ENCODE measurements around the gene OR10A5. TPM values are rescaled to one million over a fixed set of nuclear protein-coding genes. Genes with fewer than 3 reads are reported as not detected.
A peak's percentile ranks its signal among the peaks of the same experiment; 100 is the strongest.
"Not testable (repeated sequence)": the region's sequence is repeated elsewhere in the genome, so short reads cannot be mapped to it uniquely, and the experiment has no call there.

Gene OR10A5
- total RNA-seq, 1 donor from 2014 or later = not detected

DNA sequence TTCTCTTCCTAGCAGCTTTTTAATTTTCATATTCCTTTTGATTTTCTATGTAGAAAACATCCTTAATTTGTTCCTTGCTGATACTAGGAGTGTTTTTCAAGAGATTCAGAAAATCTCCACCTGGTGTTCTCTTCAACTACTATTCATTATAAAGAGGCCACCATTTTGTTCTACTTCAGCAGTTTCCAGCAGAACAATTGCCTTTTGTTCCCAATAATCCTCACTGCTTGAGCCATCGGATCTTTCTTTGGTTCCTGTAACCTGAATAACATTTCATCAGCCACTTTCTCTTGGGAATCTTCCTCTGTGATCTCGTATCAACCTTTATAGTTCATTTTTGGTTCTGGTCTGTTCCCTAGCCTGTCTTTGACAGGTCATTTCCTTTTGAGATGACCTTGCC lies 1.8 kb upstream of the OR10A5 start:
- Mint-ChIP-seq H3K36me3 (no peaks in the 10 kb centered on the region), H3K27me3 (ENCODE audit: insufficient read depth, low read depth) (peaks cover 3% of the 10 kb centered on the region), H3K27ac (no peak overlapping the region), H3K4me1 (peaks cover 9% of the 10 kb centered on the region), H3K4me3 (no peak overlapping the region), H3K9me3 (peaks cover 14% of the 10 kb centered on the region)
- Histone ChIP-seq H3K4me2 (peak overlapping the region; percentile 55), H3K4me3 (no peak overlapping the region), H3K9ac (no peak overlapping the region), H3K4me1 (peaks cover 18% of the 10 kb centered on the region), H3K9me3 (ENCODE audit: low read depth) (no peaks in the 10 kb centered on the region), H3K27me3 (no peaks in the 10 kb centered on the region), H3K27ac (peak overlapping the region; percentile 60), H2AFZ (replicated peaks) (no peak overlapping the region), H4K20me1 (ENCODE audit: low read depth) (no peaks in the 10 kb centered on the region), H3K79me2 (ENCODE audit: low read depth) (no peaks in the 10 kb centered on the region), H3F3A (ENCODE audit: low read depth) (peaks cover 16% of the 10 kb centered on the region), H3K36me3 (peaks cover 4% of the 10 kb centered on the region)
- DNase-seq (ENCODE audit: low spot score) = peak; percentile 74
- TF ChIP-seq, protein P1, sequence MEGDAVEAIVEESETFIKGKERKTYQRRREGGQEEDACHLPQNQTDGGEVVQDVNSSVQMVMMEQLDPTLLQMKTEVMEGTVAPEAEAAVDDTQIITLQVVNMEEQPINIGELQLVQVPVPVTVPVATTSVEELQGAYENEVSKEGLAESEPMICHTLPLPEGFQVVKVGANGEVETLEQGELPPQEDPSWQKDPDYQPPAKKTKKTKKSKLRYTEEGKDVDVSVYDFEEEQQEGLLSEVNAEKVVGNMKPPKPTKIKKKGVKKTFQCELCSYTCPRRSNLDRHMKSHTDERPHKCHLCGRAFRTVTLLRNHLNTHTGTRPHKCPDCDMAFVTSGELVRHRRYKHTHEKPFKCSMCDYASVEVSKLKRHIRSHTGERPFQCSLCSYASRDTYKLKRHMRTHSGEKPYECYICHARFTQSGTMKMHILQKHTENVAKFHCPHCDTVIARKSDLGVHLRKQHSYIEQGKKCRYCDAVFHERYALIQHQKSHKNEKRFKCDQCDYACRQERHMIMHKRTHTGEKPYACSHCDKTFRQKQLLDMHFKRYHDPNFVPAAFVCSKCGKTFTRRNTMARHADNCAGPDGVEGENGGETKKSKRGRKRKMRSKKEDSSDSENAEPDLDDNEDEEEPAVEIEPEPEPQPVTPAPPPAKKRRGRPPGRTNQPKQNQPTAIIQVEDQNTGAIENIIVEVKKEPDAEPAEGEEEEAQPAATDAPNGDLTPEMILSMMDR (IDR thresholded peaks at IDR 0.05) = no peak
- no peak for TF ChIP-seq EZH2 (IDR thresholded peaks at IDR 0.05)
- TF ChIP-seq EZH2phosphoT487 (IDR thresholded peaks at IDR 0.05) = no peak

DNA sequence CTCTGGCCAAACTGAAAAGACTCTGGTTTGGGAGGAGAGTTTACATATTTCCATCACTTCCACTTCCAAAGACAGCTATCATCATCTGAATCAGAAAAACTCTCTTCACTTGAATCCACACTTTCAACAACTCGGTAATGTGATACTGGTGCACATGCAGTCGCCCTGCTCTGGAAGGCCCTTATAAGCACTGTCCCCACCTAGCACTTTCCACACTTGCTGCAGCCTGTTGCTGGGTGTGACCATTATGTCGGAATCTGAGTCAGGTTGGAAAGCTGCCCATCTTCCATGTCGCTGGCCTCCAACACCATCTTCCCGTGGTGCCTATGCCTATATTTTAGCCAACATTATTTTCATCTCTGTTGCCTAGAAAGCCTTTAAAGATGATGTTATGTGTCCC lies 1.1 kb upstream of the OR10A5 start:
- Histone ChIP-seq H3K9ac (no peak overlapping the region), H3K27me3 (no peaks in the 10 kb centered on the region), H2AFZ (replicated peaks) (no peak overlapping the region), H3K36me3 (peaks cover 4% of the 10 kb centered on the region), H3K4me2 (peak overlapping the region; percentile 55), H3K79me2 (ENCODE audit: low read depth) (no peaks in the 10 kb centered on the region), H3K4me3 (no peak overlapping the region), H3F3A (ENCODE audit: low read depth) (peaks cover 16% of the 10 kb centered on the region), H3K9me3 (ENCODE audit: low read depth) (no peaks in the 10 kb centered on the region), H4K20me1 (ENCODE audit: low read depth) (no peaks in the 10 kb centered on the region), H3K4me1 (peaks cover 18% of the 10 kb centered on the region), H3K27ac (peak overlapping the region; percentile 60)
- no peak overlapping the region for H3K4me3 Mint-ChIP-seq
- no peaks in the 10 kb centered on the region for H3K36me3 Mint-ChIP-seq
- no peak for DNase-seq (ENCODE audit: low spot score)
- H3K9me3 Mint-ChIP-seq = peaks cover 14% of the 10 kb centered on the region
- H3K27me3 Mint-ChIP-seq (ENCODE audit: insufficient read depth, low read depth) = peaks cover 3% of the 10 kb centered on the region
- peaks cover 9% of the 10 kb centered on the region for H3K4me1 Mint-ChIP-seq
- TF ChIP-seq EZH2 (IDR thresholded peaks at IDR 0.05) (no peak), EZH2phosphoT487 (IDR thresholded peaks at IDR 0.05) (no peak)
- TF ChIP-seq, protein P1 (IDR thresholded peaks at IDR 0.05) = no peak
- no peak overlapping the region for H3K27ac Mint-ChIP-seq

DNA sequence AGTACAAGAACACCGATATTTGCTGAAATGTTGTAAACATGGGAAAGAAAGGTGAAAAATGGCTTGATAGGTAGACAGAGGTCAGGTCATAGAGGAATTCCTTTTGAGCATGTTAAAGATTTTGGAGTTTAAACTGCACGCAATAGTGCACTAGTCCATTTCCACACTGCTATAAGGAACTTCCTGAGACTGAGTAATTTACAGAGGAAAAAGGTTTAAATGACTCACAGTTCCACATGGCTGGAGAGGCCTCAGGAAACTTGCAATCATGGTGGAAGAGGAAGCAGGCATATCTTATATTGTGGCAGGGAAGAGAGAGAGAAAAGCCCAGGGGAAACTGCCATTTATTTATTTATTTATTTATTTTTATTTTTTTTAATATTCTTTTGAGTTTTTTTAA lies 5.0 kb downstream of the OR10A5 start:
- no peak overlapping the region for H3K9ac ChIP-seq
- no peaks in the 10 kb centered on the region for H3K36me3 ChIP-seq
- H2AFZ ChIP-seq (replicated peaks) = no peak overlapping the region
- no peak overlapping the region for H3K27ac Mint-ChIP-seq
- no peaks in the 10 kb centered on the region for H3K79me2 ChIP-seq (ENCODE audit: low read depth)
- no peak overlapping the region for H3K4me2 ChIP-seq
- no peaks in the 10 kb centered on the region for H3K27me3 ChIP-seq
- H3K4me1 ChIP-seq = no peaks in the 10 kb centered on the region
- H3K27ac ChIP-seq = no peak overlapping the region
- TF ChIP-seq EZH2phosphoT487 (IDR thresholded peaks at IDR 0.05) (no peak), EZH2 (IDR thresholded peaks at IDR 0.05) (no peak)
- TF ChIP-seq, protein P1 (IDR thresholded peaks at IDR 0.05) = no peak
- H3K9me3 ChIP-seq (ENCODE audit: low read depth) = no peaks in the 10 kb centered on the region
- H3K4me3 ChIP-seq = no peak overlapping the region
- H3K36me3 Mint-ChIP-seq = peaks cover 2% of the 10 kb centered on the region
- H4K20me1 ChIP-seq (ENCODE audit: low read depth) = no peaks in the 10 kb centered on the region
- H3K9me3 Mint-ChIP-seq = peaks cover 27% of the 10 kb centered on the region
- H3K4me3 Mint-ChIP-seq = no peak overlapping the region
- peaks cover 3% of the 10 kb centered on the region for H3K27me3 Mint-ChIP-seq (ENCODE audit: insufficient read depth, low read depth)
- no peak for DNase-seq (ENCODE audit: low spot score)
- no peaks in the 10 kb centered on the region for H3K4me1 Mint-ChIP-seq
- H3F3A ChIP-seq (ENCODE audit: low read depth) = no peaks in the 10 kb centered on the region

DNA sequence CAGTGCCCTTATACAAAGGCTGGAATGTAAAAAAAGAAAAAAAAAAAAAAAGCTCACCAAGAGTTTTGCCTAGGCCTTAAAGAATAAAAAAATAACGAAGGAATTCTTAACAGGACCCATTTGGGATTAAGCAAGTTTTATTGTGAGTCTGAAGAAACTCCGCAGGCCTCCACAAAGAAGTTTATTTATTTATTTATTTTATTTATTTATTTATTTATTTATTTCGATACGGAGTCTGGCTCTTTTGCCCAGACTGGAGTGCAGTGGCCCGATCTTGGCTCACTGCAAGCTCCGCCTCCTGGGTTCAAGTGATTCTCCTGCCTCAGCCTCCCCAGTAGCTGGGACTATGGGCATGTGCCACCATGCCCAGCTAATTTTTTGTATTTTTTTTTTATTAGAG lies 9.3 kb downstream of the OR10A5 start:
- not testable (repeated sequence) for H2AFZ ChIP-seq (replicated peaks); H3K9me3 ChIP-seq (ENCODE audit: low read depth); H3K4me1 ChIP-seq; DNase-seq (ENCODE audit: low spot score); H3K36me3 ChIP-seq; H3K4me3 Mint-ChIP-seq; H3K4me2 ChIP-seq; H3K27me3 ChIP-seq; H3K4me3 ChIP-seq; H3F3A ChIP-seq (ENCODE audit: low read depth); H3K27ac Mint-ChIP-seq; H4K20me1 ChIP-seq (ENCODE audit: low read depth); H3K27ac ChIP-seq; H3K4me1 Mint-ChIP-seq; H3K27me3 Mint-ChIP-seq (ENCODE audit: insufficient read depth, low read depth); H3K79me2 ChIP-seq (ENCODE audit: low read depth); H3K9ac ChIP-seq; H3K36me3 Mint-ChIP-seq
- H3K9me3 Mint-ChIP-seq = peaks cover 19% of the 10 kb centered on the region

All from neural progenitor cell (in vitro differentiated cells).